Measurements from ENCODE around the gene GNG7. TPM values are rescaled to one million over a fixed set of nuclear protein-coding genes. Genes with fewer than 3 reads are reported as not detected.
"Not testable (repeated sequence)": the region's sequence is repeated elsewhere in the genome, so short reads cannot be mapped to it uniquely, and the experiment has no call there.

Gene GNG7
- total RNA-seq, 2 experiments from 2014 or later: not detected

DNA sequence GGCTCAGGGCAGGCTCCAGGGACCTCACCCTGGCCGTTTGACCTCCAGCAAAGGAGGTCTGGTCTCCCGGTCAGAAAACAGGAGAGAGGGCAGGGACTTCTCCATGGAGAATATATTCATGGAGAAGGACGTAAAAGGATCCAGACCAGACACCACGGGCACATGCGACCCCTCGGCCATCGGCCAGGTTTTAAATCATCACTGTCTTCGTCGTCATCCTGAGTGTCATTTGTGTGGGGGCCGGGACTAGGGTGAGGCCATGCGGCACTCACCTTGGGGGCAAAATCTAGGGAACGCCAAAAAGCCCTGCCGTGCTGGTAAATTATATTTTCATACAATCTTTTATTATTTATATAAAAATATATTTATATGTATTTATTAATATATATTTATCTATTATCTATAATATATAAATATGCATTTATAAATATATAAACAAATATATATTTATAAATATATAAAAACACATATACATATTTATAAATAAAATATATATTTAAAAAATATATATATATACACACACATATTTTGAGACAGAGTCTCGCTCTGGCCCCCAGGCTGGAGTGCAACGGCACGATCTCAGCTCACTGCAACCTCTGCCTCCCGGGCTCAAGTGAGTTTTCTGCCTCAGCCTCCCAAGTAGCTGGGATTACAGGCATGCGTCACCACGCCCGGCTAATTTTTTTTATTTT, 151.2 kb downstream of the GNG7 start:
- Mint-ChIP-seq H3K27me3 (no peaks in the 10 kb centered on the region), H3K27ac (no peak overlapping the region), H3K36me3 (peaks cover 3% of the 10 kb centered on the region), H3K4me3 (no peak overlapping the region), H3K4me1 (peaks cover 20% of the 10 kb centered on the region), H3K9me3 (ENCODE audit: low read depth) (no peaks in the 10 kb centered on the region)
- CTCF ChIA-PET: interaction anchor here (0.8 to 4.0 kb wide), 5 partner anchors 9 to 86 kb away, joined by 3 to 36 read pairs (median 6); partner anchors contain the start of gene GADD45B
- DNase-seq (no peak), ATAC-seq (no peak)

DNA sequence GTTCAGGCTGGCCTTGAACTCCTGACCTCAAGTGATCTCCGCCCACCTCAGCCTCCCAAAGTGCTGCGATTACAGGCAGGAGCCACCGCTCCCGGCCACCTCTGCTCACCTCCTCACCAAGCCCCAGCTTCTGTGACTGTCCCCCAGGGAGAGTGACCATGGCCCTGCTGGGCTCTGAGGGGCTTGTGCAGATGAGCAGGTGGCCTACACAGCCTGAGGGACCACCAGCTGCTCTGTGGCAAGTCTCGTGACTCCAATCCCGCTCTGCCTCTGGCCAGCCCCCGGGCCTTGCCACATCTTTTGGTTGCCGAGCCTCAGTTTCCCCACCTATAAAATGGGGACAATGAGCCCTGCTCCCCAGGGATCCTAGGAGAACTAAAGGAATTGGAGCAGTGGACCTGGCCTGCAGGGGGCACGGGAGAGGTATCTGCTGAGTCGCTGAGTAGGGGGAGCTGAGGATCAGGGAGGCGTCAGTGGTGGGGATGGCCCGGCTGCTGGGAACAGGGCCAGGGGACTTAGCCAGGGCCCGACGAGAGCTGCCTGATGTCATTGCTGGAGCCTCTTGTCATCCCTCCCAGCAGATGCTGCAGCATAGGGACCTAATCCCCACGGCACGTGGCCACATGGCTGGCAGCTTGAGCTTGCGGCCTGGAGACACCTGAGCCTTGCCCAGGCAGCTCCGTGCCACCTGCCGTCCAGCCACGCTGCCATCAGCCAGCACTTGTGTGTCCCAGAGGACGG, 151.9 kb downstream of the GNG7 start:
- DNase-seq: no peak
- Mint-ChIP-seq H3K27me3 (no peaks in the 10 kb centered on the region), H3K36me3 (peaks cover 3% of the 10 kb centered on the region), H3K9me3 (ENCODE audit: low read depth) (no peaks in the 10 kb centered on the region), H3K27ac (no peak overlapping the region), H3K4me1 (peaks cover 20% of the 10 kb centered on the region), H3K4me3 (no peak overlapping the region)
- ATAC-seq: no peak
- CTCF ChIA-PET: interaction anchor here (0.8 to 3.7 kb wide), 2 partner anchors 8 to 74 kb away, joined by 3 to 25 read pairs; partner anchors contain the start of gene GADD45B

DNA sequence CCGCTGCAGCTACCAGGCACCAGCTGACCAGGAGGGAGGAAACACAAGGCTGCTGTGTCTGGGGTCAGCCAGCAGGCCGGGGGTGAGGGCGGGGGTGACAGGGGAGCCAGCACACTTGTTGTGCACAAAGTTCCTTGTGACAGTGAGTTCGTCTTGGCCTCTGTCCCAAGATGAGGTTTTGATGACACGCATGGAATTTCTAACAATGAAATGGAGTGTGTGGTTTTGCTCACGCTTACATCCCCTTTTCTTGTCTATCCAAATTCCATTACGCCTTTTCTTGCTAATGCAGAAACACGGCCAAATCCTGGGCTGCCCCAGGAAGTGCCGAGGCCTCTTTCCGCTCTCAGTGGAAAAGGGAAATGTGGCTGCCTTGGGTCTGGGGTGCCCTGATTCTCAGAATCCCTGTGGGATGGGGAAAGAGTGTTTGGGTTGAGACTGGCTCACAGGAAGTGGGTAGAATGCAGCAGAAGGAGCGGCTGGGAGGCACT, 152.7 kb downstream of the GNG7 start:
- Mint-ChIP-seq H3K36me3 (peaks cover 3% of the 10 kb centered on the region), H3K4me3 (no peak overlapping the region), H3K9me3 (ENCODE audit: low read depth) (no peaks in the 10 kb centered on the region), H3K27me3 (no peaks in the 10 kb centered on the region), H3K4me1 (peaks cover 20% of the 10 kb centered on the region), H3K27ac (no peak overlapping the region)
- no peak for DNase-seq
- no peak for ATAC-seq
- CTCF ChIA-PET: interaction anchor here (3.7 kb wide), 1 partner anchor 7 kb away, joined by 25 read pairs; no protein-coding TSS in a partner anchor

DNA sequence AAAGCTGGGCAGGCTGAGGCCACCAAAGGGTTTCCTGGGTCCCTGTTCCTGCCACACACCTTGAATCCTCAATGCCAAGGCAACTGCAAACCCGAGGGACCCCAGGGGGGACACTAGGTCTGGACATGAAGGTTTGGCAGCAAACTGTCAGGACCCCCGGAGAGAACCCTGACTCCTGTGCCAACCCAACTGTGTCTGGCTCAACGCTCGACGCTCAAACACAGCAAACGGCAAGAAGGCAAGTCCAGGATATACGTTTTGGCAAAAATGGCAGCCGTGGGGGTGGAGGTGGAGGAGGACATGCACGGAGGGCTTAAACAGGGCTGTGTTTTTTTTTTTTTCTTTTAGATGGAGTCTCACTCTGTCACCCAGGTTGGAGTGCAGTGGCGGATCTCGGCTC, 153.5 kb downstream of the GNG7 start:
- peaks cover 3% of the 10 kb centered on the region for H3K36me3 Mint-ChIP-seq
- ATAC-seq: no peak
- H3K4me1 Mint-ChIP-seq: peaks cover 24% of the 10 kb centered on the region
- H3K27ac Mint-ChIP-seq: no peak overlapping the region
- no peak overlapping the region for H3K4me3 Mint-ChIP-seq
- DNase-seq: no peak
- CTCF ChIA-PET: interaction anchor here (1.3 kb wide), 1 partner anchor 11 kb away, joined by 5 read pairs; no protein-coding TSS in a partner anchor
- H3K9me3 Mint-ChIP-seq (ENCODE audit: low read depth): no peaks in the 10 kb centered on the region
- no peaks in the 10 kb centered on the region for H3K27me3 Mint-ChIP-seq

DNA sequence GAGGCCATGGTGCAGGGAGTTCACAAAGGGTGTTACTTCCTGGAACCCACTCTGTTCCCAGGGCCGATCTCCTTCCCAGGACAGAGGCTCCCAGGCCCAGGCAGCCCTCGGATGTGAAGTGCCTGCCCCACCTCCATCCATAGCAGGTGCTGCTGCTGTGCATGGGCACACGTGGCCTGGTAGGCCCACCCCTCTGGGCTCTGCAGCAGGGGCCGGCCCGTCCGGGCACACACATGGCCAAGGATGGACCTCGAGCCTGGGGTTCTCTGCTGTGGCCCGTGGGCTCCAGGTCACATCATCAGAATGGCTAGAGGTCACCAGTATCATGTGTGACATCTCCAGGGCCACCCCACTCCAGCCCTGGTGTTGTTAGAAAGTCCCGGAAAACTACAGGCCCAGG, 154.8 kb downstream of the GNG7 start:
- H3K36me3 Mint-ChIP-seq: peaks cover 3% of the 10 kb centered on the region
- DNase-seq (no peak), ATAC-seq (no peak)
- CTCF ChIA-PET: interaction anchor here (1.3 kb wide), 1 partner anchor 10 kb away, joined by 5 read pairs; no protein-coding TSS in a partner anchor
- no peaks in the 10 kb centered on the region for H3K9me3 Mint-ChIP-seq (ENCODE audit: low read depth)
- no peak overlapping the region for H3K27ac Mint-ChIP-seq
- H3K4me1 Mint-ChIP-seq: peaks cover 30% of the 10 kb centered on the region
- H3K4me3 Mint-ChIP-seq: no peak overlapping the region
- no peaks in the 10 kb centered on the region for H3K27me3 Mint-ChIP-seq

DNA sequence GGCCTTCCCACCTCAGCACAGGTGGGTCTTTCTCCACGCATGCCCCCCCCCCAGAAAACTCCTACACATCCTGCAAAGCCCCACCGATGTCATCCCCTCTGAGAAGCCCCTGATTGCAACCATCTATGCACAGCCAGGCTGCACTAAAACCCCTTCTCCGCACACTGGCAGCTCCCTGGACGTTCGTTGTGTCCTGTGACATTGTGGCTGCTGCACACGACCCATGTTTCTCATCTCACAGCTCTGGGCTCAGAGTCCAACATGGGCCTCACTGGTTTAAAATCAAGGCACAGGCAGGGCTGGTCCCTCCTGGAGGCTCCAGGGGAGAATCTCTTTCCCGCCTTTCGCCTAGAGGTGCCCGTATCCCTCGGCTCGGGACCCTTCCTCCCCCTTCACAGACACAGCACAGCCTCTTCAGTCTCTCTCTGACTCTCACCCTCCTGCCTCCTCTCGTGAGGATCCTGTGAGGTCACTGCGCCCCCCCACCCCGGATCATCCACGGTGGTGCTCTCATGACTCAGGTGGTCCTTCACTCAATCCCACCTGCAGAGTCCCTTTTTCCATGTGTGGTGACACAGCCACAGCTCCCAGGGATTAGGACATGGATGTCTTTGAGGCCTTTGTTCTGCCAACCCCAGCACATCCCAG, 155.3 kb downstream of the GNG7 start:
- Mint-ChIP-seq H3K4me1 (peaks cover 31% of the 10 kb centered on the region), H3K36me3 (peaks cover 3% of the 10 kb centered on the region), H3K27me3 (no peaks in the 10 kb centered on the region), H3K27ac (no peak overlapping the region), H3K9me3 (ENCODE audit: low read depth) (no peaks in the 10 kb centered on the region), H3K4me3 (no peak overlapping the region)
- CTCF ChIA-PET: no interaction called here
- ATAC-seq (no peak), DNase-seq (no peak)

DNA sequence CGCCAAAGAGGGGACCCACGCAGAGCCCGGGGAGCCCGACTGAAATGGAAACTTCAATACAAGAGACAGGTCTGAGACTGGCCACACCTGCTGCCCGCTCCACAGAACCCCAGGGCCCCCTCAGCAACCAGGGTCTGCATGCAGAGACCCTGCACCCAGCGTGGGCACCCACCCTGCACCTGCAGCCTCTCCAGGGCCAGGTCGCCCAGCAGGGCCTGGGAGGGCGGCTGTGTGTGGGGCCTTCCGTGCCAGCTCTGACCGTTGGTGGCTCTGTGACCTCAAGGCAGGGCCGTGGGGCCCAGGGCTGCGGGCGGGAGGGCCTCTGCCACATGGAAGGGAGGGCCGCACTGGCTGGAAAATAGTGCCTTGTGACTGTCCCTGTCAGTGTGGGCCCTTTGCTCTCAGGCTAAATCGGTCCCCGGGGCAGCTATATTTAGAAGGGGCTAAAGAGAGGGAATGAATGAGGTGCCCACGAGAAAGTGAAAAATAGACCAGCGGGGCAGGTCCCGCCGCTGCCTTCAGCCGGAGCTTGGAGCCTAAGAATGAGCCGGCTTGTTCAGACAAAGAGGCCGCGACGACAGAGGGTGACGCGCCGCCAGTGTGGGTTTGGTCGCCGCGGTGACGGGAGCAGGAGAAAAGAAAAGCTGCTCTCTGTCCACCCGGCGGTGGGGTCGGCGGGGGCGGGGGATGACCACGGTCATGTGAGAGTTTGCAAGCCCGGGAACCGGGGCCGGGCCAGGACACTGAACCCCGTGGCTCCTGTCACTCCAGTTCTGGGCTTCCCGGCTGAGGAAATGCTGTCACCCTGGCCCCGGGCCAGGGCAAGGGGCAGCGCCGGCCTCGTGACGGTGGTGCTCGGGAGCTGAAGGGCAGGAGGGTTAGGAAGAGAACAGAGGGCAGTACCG, 156.1 kb downstream of the GNG7 start:
- DNase-seq (no peak), ATAC-seq (no peak)
- peaks cover 3% of the 10 kb centered on the region for H3K36me3 Mint-ChIP-seq
- H3K9me3 Mint-ChIP-seq (ENCODE audit: low read depth): no peaks in the 10 kb centered on the region
- no peak overlapping the region for H3K4me3 Mint-ChIP-seq
- peaks cover 31% of the 10 kb centered on the region for H3K4me1 Mint-ChIP-seq
- CTCF ChIA-PET: no interaction called here
- H3K27ac Mint-ChIP-seq: no peak overlapping the region
- H3K27me3 Mint-ChIP-seq: no peaks in the 10 kb centered on the region

DNA sequence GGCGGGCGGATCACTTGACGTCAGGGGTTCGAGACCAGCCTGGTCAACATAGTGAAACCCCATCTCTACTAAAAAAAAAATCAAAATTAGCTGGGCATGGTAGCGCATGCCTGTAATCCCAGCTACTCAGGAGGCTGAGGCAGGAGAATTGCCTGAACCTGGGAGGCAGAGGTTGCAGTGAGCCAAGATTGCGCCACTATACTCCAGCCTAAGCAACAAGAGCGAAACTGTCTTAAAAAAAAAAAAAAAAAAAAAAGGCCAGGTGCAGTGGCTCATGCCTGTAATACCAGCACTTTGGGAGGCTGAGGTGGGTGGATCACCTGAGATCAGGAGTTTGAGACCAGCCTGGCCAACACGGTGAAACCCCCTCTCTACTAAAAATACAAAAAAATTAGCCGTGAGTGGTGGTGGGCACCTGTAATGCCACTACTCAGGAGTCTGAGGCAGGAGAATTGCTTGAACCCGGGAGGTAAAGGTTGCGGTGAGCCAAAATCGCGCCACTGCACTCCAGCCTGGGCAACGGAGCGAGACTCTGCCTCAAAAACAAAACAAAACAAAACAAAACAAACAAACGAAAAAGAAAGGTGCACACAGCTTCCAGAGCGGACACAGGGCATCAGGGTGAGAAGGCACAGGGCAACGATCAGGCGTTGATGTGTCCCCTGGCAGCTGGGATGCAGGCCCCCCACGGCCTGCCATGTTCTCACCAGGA, 156.9 kb downstream of the GNG7 start:
- H3K36me3 Mint-ChIP-seq; CTCF ChIA-PET; H3K27ac Mint-ChIP-seq; H3K4me3 Mint-ChIP-seq; H3K27me3 Mint-ChIP-seq; DNase-seq; ATAC-seq; H3K9me3 Mint-ChIP-seq (ENCODE audit: low read depth): not testable (repeated sequence)
- H3K4me1 Mint-ChIP-seq: peaks cover 27% of the 10 kb centered on the region

DNA sequence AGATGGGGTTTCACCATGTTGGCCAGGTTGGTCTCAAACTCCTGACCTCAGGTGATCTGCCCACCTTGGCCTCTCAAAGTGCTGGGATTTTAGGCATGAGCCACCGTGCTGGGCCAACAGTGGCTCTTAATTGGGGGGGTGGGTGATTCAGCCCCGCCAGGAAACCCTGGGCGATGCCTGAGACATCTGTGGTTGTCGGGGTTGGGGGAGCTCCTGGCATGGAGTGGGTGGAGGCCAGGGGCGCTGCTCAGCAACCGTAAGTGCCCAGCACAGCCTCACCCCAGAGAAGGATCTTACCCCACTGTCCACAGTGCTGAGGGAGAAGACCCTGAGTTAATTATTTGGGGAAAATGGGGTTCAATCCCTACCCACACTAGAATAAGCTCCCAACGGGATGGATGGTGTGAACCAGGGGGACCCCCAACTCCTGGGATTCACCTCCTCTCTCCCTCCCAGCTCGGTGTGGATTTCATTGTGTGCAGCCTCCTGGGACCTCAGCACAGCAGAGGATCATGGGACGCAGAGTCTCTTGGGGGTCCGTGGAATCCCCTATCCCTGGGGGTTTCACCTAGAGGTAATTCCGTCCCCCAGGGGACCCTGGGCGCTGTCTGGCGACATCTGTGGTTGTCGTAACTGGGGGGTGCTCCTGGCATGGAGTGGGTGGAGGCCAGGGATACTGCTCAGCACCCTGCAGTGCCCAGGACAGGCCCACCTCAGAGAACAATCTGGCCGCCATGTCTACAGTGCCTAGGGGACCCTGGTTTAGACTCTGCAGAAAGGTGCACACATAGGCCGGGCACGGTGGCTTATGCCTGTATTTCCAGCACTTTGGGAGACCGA, 157.7 kb downstream of the GNG7 start:
- CTCF ChIA-PET: interaction anchor here (4.1 kb wide), 1 partner anchor 7 kb away, joined by 25 read pairs; no protein-coding TSS in a partner anchor
- H3K27me3 Mint-ChIP-seq: no peaks in the 10 kb centered on the region
- ATAC-seq: no peak
- DNase-seq: no peak
- no peaks in the 10 kb centered on the region for H3K9me3 Mint-ChIP-seq (ENCODE audit: low read depth)
- peaks cover 30% of the 10 kb centered on the region for H3K4me1 Mint-ChIP-seq
- peaks cover 3% of the 10 kb centered on the region for H3K36me3 Mint-ChIP-seq
- H3K27ac Mint-ChIP-seq: peak overlapping the region; percentile 11
- H3K4me3 Mint-ChIP-seq: no peak overlapping the region

DNA sequence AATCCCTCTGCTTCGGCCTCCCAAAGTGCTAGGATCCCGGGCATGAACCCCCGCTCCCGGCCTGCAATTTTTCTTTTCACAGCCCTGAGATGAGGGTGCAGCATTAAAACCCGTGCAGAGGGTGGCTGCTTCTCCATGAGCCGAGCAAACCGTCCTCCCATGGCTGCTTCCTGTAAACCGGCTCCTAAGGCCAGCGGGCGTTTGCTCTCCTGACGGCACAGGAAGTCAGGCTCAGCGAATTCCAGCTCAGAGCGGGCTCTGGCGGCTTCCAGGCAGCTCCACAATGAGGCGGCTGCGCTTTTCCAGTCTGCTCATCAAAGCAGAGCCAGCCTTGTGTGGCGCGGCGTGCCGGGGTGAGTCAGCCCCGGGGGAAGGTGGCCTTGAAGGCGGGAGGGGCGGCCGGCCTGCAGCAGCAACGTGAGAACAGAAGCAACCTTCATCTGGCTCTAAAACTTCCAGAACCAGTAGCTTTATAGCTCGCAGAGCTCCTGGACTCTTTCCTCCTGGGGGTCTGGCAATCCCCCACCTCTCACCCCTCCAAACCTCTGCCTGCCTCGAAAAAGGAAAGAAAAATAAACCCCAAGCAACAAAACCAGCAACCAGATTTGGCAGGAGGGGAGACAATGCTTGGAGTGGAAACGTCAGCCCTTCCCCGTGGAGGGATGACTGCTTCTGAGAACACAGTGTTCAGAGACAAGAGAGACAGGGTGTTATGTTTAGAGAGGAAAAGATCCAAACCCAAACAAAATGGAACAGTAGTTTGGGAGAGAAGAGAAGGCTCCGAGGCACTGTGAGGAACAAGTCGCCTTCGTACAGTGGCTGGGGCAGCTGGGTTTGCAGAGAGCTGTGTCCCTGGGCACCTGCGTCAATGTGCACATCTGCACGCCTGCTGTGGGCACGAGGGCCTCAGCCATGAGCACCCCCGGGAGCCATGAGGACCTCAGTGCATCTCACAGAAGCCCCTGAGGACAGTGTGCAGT, 158.7 kb downstream of the GNG7 start:
- DNase-seq (peak; percentile 79), ATAC-seq (peak; percentile 84)
- Mint-ChIP-seq H3K4me3 (peak overlapping the region; percentile 49), H3K27ac (peak overlapping the region; percentile 86), H3K36me3 (no peaks in the 10 kb centered on the region), H3K27me3 (no peaks in the 10 kb centered on the region), H3K4me1 (peaks cover 33% of the 10 kb centered on the region), H3K9me3 (ENCODE audit: low read depth) (no peaks in the 10 kb centered on the region)
- CTCF ChIA-PET: interaction anchor here (0.7 to 4.1 kb wide), 8 partner anchors 8 to 520 kb away, joined by 3 to 25 read pairs (median 3); no protein-coding TSS in a partner anchor

DNA sequence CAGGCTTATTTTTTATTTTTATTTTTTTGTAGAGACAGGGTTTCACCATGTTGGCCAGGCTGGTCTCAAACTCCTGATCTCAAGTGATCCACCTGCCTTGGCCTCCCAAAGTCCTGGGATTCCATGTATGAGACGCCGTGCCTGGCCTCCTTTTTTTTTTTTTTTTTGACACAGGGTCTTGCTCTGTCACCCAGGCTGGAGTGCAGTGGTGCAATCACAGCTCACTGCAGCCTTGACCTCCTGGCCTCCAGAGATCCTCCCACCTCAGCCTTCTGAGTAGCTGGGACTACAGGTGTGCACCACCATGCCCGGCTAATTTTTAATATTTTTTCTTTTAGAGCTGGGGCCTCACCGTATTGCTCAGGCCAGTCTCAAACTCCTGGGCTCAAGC, 159.4 kb downstream of the GNG7 start:
- DNase-seq; H3K27me3 Mint-ChIP-seq; H3K36me3 Mint-ChIP-seq; H3K9me3 Mint-ChIP-seq (ENCODE audit: low read depth): not testable (repeated sequence)
- peak overlapping the region; percentile 49 for H3K4me3 Mint-ChIP-seq
- peak overlapping the region; percentile 86 for H3K27ac Mint-ChIP-seq
- peak; percentile 8 for ATAC-seq
- CTCF ChIA-PET: interaction anchor here (0.7 to 4.1 kb wide), 10 partner anchors 8 to 520 kb away, joined by 3 to 25 read pairs (median 3); no protein-coding TSS in a partner anchor
- peaks cover 38% of the 10 kb centered on the region for H3K4me1 Mint-ChIP-seq
